SK-N-SH treated with all-trans-retinoic acid at 6 μM for 48 hours (cell line): Measurements from ENCODE around the gene PLA2G2F.

Experiments used
- ATAC-seq: fragments of 200-7000 bp; cut with Tn5 transposase; 3 replicates; pipeline ENCODE4 v1.9.1; 2020; ENCODE audit warnings: mild to moderate bottlenecking, moderate library complexity
- ARNTL ChIP-seq: fragments of 450-650 bp; formaldehyde crosslinking; IDR thresholded peaks from 2 replicates; pipeline ENCODE4 v1.5.0; 2020; ENCODE audit warnings: low read depth, mild to moderate bottlenecking, moderate library complexity, borderline replicate concordance
- BACH2 ChIP-seq: fragments of 250-450 bp; sonication (Bioruptor Pico); IDR thresholded peaks from 2 replicates; pipeline ENCODE4 v1.9.0; 2021; ENCODE audit warnings: mild to moderate bottlenecking, borderline replicate concordance
- CREB5 ChIP-seq: fragments of 250-450 bp; sonication (Bioruptor Pico); IDR thresholded peaks from 2 replicates; pipeline ENCODE4 v1.5.1; 2020; ENCODE audit warnings: low read depth, mild to moderate bottlenecking, moderate library complexity
- CSDC2 ChIP-seq: fragments of 250-450 bp; sonication (Bioruptor Pico); IDR thresholded peaks from 2 replicates; pipeline ENCODE4 v1.5.0; 2020; ENCODE audit warnings: mild to moderate bottlenecking, moderate library complexity
- CSRNP3 ChIP-seq: fragments of 250-450 bp; sonication (Bioruptor Pico); IDR thresholded peaks from 2 replicates; pipeline ENCODE4 v1.5.1; 2021; ENCODE audit warnings: mild to moderate bottlenecking, moderate library complexity
- ESRRG ChIP-seq: fragments of 250-450 bp; sonication (Bioruptor Pico); IDR thresholded peaks from 2 replicates; pipeline ENCODE4 v1.6.1; 2021; ENCODE audit warnings: mild to moderate bottlenecking
- OSR1 ChIP-seq: fragments of 250-450 bp; sonication (Bioruptor Pico); IDR thresholded peaks from 2 replicates; pipeline ENCODE4 v1.8.0; 2022; ENCODE audit warnings: moderate library complexity, mild to moderate bottlenecking, inconsistent platforms
- PATZ1 ChIP-seq: fragments of 250-450 bp; sonication (Bioruptor Pico); IDR thresholded peaks from 2 replicates; pipeline ENCODE4 v1.8.0; 2020; ENCODE audit warnings: mild to moderate bottlenecking, moderate library complexity, borderline replicate concordance
- POU6F1 ChIP-seq: fragments of 250-450 bp; sonication (Bioruptor Pico); IDR thresholded peaks from 2 replicates; pipeline ENCODE4 v1.8.0; 2021; ENCODE audit warnings: low read depth, mild to moderate bottlenecking, moderate library complexity, borderline replicate concordance
- PPARA ChIP-seq: fragments of 250-450 bp; sonication (Bioruptor Pico); IDR thresholded peaks from 2 replicates; pipeline ENCODE4 v1.5.0; 2020; ENCODE audit warnings: mild to moderate bottlenecking, borderline replicate concordance
- RARB ChIP-seq: fragments of 250-450 bp; sonication (Bioruptor Pico); IDR thresholded peaks from 2 replicates; pipeline ENCODE4 v1.8.0; 2021; ENCODE audit warnings: mild to moderate bottlenecking, moderate library complexity
- SNAI2 ChIP-seq: fragments of 250-450 bp; sonication (Bioruptor Pico); IDR thresholded peaks from 2 replicates; pipeline ENCODE4 v1.5.0; 2020; ENCODE audit warnings: mild to moderate bottlenecking, moderate library complexity
- TCF4 ChIP-seq: fragments of 250-450 bp; sonication (Bioruptor Pico); IDR thresholded peaks from 2 replicates; pipeline ENCODE4 v1.8.0; 2021; ENCODE audit warnings: mild to moderate bottlenecking, moderate library complexity, borderline replicate concordance
- TOX ChIP-seq: fragments of 250-450 bp; sonication (Bioruptor Pico); IDR thresholded peaks from 2 replicates; pipeline ENCODE4 v1.8.0; 2021; ENCODE audit warnings: mild to moderate bottlenecking, moderate library complexity, borderline replicate concordance
- ZC3H10 ChIP-seq: fragments of 250-450 bp; sonication (Bioruptor Pico); IDR thresholded peaks from 2 replicates; pipeline ENCODE4 v1.5.1; 2021; ENCODE audit warnings: mild to moderate bottlenecking, moderate library complexity
- ZFP3 ChIP-seq: fragments of 250-450 bp; sonication (Bioruptor Pico); IDR thresholded peaks from 2 replicates; pipeline ENCODE4 v1.5.0; 2020; ENCODE audit warnings: mild to moderate bottlenecking, moderate library complexity
- ZFP30 ChIP-seq: fragments of 450-650 bp; formaldehyde crosslinking; IDR thresholded peaks from 2 replicates; pipeline ENCODE4 v1.5.0; 2022; ENCODE audit warnings: mild to moderate bottlenecking, moderate library complexity
- ZNF565 ChIP-seq: fragments of 450-650 bp; formaldehyde crosslinking; conservative IDR thresholded peaks from 2 replicates; pipeline ENCODE4 v1.5.0; 2020; ENCODE audit warnings: low read depth, mild to moderate bottlenecking, moderate library complexity
- ZNF8 ChIP-seq: fragments of 450-650 bp; formaldehyde crosslinking; IDR thresholded peaks from 2 replicates; pipeline ENCODE4 v1.5.0; 2020; ENCODE audit warnings: mild to moderate bottlenecking, moderate library complexity

PLA2G2F gene

GRCh38 chr1:20192364-20192763 is 53.2 kb downstream of the PLA2G2F start:
- TF ChIP-seq ESRRG (CRISPR knock-in tag) (no peak), ZC3H10 (CRISPR knock-in tag) (no peak), ZNF8 (CRISPR knock-in tag) (no peak), OSR1 (no peak), TOX (no peak), PPARA (CRISPR knock-in tag) (no peak), TCF4 (CRISPR knock-in tag) (no peak), ARNTL (CRISPR knock-in tag) (no peak), CSDC2 (CRISPR knock-in tag) (no peak), SNAI2 (no peak), CSRNP3 (CRISPR knock-in tag) (no peak), ZNF565 (CRISPR knock-in tag) (no peak), ZFP3 (CRISPR knock-in tag) (no peak), POU6F1 (CRISPR knock-in tag) (no peak), RARB (CRISPR knock-in tag) (no peak), ZFP30 (CRISPR knock-in tag) (no peak)
- no peak for ATAC-seq

GRCh38 chr1:20192871-20193411 is 53.8 kb downstream of the PLA2G2F start:
- ATAC-seq = no peak

GRCh38 chr1:20194224-20194623 is 55.1 kb downstream of the PLA2G2F start:
- TF ChIP-seq RARB (CRISPR knock-in tag) (no peak), PATZ1 (no peak)
- ATAC-seq = no peak

More at GRCh38 chr1:20192871-20193411, 53.8 kb downstream of the PLA2G2F start:
- no peak for TF ChIP-seq ZC3H10 (CRISPR knock-in tag)
- TF ChIP-seq ZNF565 (CRISPR knock-in tag) = no peak
- no peak for TF ChIP-seq PPARA (CRISPR knock-in tag)
- no peak for TF ChIP-seq BACH2 (CRISPR knock-in tag)
- no peak for TF ChIP-seq RARB (CRISPR knock-in tag)
- no peak for TF ChIP-seq CSDC2 (CRISPR knock-in tag)
- TF ChIP-seq, all 23 proteins: peak for 0

GRCh38 chr1:20194757-20195461 is 55.8 kb downstream of the PLA2G2F start:
- TF ChIP-seq POU6F1 (CRISPR knock-in tag) = no peak
- TF ChIP-seq ZFP3 (CRISPR knock-in tag) = no peak
- no peak for TF ChIP-seq OSR1
- no peak for TF ChIP-seq CREB5 (CRISPR knock-in tag)
- ATAC-seq = peak; percentile 83
